H1 (cell line): Measurements from ENCODE around the gene UQCRQ. TPM values are rescaled to one million over a fixed set of nuclear protein-coding genes. Genes with fewer than 3 reads are reported as not detected.

ENCODE experiments used
- CBX8 ChIP-seq: fragments of 300-800, 300-1000 bp; sonication (generic); IDR thresholded peaks from 2 replicates; pipeline ENCODE4 v1.7.1; 2016; ENCODE audit warnings: low read depth, low read length, borderline replicate concordance
- CTBP2 ChIP-seq: IDR thresholded peaks from 2 replicates; pipeline ENCODE4 v1.7.0; 2011; ENCODE audit warnings: borderline replicate concordance, mild to moderate bottlenecking, moderate library complexity, mixed read lengths, low read length; ENCODE audit not compliant: insufficient read depth, insufficient read length
- EP300 ChIP-seq, 2 experiments: IDR thresholded peaks; 1 replicate in 1 of 2; 2 replicates in 1 of 2; pipeline ENCODE4 v1.6.1; 2011 to 2012; ENCODE audit warnings: low read depth in 2 of 2, low read length in 2 of 2, mild to moderate bottlenecking in 2 of 2, borderline replicate concordance in 1 of 2, inconsistent platforms in 1 of 2, moderate library complexity in 1 of 2
- GABPA ChIP-seq: IDR thresholded peaks from 2 replicates; pipeline ENCODE4 v1.6.1; 2011; ENCODE audit warnings: mild to moderate bottlenecking, low read length, moderate library complexity, borderline replicate concordance; ENCODE audit not compliant: insufficient read depth
- RXRA ChIP-seq: IDR thresholded peaks from 2 replicates; pipeline ENCODE4 v1.6.1; 2011; ENCODE audit warnings: low read depth, mild to moderate bottlenecking, low read length, moderate library complexity; ENCODE audit not compliant: insufficient read depth
- SRF ChIP-seq: IDR thresholded peaks from 2 replicates; pipeline ENCODE4 v1.6.1; 2011; ENCODE audit warnings: mild to moderate bottlenecking, low read depth, low read length, moderate library complexity
- TEAD4 ChIP-seq: IDR thresholded peaks from 2 replicates; pipeline ENCODE4 v1.6.1; 2012; ENCODE audit warnings: low read depth, low read length, inconsistent platforms, mixed read lengths
- polyA plus RNA-seq, 7 experiments: library from polyadenylated mRNA; depleted of rRNA in 3 of 7; stranded (reverse) in 5 of 7; unstranded in 2 of 7; fragments of >200 nt in 5 of 7; fragments of 200-250 nt in 2 of 7; gene quantifications; 1 replicate in 5 of 7; 2 replicates in 1 of 7; 4 replicates in 1 of 7; pipeline versions ENCODE4 v1.2.1 to v1.2.3, GENCODE V29; 2011 to 2013; ENCODE audit warnings: missing spikeins in 2 of 7, mixed read lengths in 2 of 7
- total RNA-seq: library from RNA; stranded (reverse); fragmentation: NEBNext Ultra II Directional; extraction: Animal tissue kit (Norgen Biotek cat#: 25700); gene quantifications from 2 replicates; pipeline ENCODE4 v1.2.1, GENCODE V29; 2021
- TF ChIP-seq, protein P1 (sequence below): fragments of 300-600 bp; sonication (generic); IDR thresholded peaks from 2 replicates; pipeline ENCODE4 v1.7.1; 2012; ENCODE audit warnings: low read length, moderate library complexity, mild to moderate bottlenecking, inconsistent platforms; ENCODE audit not compliant: insufficient replicate concordance

The UQCRQ gene
- total and polyA plus RNA-seq, 2 of the 8 experiments (the other 6 are each of a cell fraction or from before 2014, with no cell fraction given) = 177 to 293 TPM

DNA sequence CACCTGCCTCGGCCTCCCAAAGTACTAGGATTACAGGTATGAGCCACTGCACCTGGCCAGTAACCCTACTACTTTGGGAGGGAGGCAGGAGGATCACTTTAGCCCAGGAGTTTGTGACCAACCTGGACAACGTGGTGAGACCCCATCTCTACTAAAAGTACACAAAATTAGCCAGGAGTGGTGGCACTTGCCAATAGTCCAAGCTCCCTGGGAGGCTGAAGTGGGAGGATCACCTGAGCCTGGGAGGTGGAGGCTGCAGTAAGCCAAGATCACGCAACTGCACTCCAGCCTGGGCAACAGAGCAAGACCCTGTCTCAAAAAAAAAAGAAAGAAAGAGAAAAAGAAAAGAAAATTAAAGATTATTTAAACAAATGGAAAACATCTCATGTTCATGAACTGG lies 10.4 kb upstream of the UQCRQ start (continued):
- TF ChIP-seq EP300 (IDR thresholded peaks at IDR 0.05; ENCODE audit: borderline replicate concordance in 1 of 2, low read depth in 2 of 2, low read length in 2 of 2) (no peak), TEAD4 (no peak), CTBP2 (no peak), GABPA (no peak), CBX8 (no peak), SRF (no peak), RXRA (no peak)
- TF ChIP-seq, protein P1, sequence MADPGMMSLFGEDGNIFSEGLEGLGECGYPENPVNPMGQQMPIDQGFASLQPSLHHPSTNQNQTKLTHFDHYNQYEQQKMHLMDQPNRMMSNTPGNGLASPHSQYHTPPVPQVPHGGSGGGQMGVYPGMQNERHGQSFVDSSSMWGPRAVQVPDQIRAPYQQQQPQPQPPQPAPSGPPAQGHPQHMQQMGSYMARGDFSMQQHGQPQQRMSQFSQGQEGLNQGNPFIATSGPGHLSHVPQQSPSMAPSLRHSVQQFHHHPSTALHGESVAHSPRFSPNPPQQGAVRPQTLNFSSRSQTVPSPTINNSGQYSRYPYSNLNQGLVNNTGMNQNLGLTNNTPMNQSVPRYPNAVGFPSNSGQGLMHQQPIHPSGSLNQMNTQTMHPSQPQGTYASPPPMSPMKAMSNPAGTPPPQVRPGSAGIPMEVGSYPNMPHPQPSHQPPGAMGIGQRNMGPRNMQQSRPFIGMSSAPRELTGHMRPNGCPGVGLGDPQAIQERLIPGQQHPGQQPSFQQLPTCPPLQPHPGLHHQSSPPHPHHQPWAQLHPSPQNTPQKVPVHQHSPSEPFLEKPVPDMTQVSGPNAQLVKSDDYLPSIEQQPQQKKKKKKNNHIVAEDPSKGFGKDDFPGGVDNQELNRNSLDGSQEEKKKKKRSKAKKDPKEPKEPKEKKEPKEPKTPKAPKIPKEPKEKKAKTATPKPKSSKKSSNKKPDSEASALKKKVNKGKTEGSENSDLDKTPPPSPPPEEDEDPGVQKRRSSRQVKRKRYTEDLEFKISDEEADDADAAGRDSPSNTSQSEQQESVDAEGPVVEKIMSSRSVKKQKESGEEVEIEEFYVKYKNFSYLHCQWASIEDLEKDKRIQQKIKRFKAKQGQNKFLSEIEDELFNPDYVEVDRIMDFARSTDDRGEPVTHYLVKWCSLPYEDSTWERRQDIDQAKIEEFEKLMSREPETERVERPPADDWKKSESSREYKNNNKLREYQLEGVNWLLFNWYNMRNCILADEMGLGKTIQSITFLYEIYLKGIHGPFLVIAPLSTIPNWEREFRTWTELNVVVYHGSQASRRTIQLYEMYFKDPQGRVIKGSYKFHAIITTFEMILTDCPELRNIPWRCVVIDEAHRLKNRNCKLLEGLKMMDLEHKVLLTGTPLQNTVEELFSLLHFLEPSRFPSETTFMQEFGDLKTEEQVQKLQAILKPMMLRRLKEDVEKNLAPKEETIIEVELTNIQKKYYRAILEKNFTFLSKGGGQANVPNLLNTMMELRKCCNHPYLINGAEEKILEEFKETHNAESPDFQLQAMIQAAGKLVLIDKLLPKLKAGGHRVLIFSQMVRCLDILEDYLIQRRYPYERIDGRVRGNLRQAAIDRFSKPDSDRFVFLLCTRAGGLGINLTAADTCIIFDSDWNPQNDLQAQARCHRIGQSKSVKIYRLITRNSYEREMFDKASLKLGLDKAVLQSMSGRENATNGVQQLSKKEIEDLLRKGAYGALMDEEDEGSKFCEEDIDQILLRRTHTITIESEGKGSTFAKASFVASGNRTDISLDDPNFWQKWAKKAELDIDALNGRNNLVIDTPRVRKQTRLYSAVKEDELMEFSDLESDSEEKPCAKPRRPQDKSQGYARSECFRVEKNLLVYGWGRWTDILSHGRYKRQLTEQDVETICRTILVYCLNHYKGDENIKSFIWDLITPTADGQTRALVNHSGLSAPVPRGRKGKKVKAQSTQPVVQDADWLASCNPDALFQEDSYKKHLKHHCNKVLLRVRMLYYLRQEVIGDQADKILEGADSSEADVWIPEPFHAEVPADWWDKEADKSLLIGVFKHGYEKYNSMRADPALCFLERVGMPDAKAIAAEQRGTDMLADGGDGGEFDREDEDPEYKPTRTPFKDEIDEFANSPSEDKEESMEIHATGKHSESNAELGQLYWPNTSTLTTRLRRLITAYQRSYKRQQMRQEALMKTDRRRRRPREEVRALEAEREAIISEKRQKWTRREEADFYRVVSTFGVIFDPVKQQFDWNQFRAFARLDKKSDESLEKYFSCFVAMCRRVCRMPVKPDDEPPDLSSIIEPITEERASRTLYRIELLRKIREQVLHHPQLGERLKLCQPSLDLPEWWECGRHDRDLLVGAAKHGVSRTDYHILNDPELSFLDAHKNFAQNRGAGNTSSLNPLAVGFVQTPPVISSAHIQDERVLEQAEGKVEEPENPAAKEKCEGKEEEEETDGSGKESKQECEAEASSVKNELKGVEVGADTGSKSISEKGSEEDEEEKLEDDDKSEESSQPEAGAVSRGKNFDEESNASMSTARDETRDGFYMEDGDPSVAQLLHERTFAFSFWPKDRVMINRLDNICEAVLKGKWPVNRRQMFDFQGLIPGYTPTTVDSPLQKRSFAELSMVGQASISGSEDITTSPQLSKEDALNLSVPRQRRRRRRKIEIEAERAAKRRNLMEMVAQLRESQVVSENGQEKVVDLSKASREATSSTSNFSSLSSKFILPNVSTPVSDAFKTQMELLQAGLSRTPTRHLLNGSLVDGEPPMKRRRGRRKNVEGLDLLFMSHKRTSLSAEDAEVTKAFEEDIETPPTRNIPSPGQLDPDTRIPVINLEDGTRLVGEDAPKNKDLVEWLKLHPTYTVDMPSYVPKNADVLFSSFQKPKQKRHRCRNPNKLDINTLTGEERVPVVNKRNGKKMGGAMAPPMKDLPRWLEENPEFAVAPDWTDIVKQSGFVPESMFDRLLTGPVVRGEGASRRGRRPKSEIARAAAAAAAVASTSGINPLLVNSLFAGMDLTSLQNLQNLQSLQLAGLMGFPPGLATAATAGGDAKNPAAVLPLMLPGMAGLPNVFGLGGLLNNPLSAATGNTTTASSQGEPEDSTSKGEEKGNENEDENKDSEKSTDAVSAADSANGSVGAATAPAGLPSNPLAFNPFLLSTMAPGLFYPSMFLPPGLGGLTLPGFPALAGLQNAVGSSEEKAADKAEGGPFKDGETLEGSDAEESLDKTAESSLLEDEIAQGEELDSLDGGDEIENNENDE = no peak
